Brain microvascular endothelial cell (primary cell): ENCODE data around the gene VAV2.
A peak's percentile ranks its signal among the peaks of the same experiment; 100 is the strongest.

Source experiments
- DNase-seq: peaks from one replicate; pipeline ENCODE4 v3.0.0-alpha.2; 2020
- H3K27ac ChIP-seq: fragments of 250-450 bp; sonication (Bioruptor Pico); 2 replicates; pipeline ENCODE4 v1.5.1; 2020; ENCODE audit warnings: mild to moderate bottlenecking, moderate library complexity
- H3K27me3 ChIP-seq: fragments of 250-450 bp; sonication (Bioruptor Pico); replicated peaks from 2 replicates; pipeline ENCODE4 v1.5.1; 2020; ENCODE audit warnings: mild to moderate bottlenecking
- H3K36me3 ChIP-seq: fragments of 250-450 bp; sonication (Bioruptor Pico); replicated peaks from 2 replicates; pipeline ENCODE4 v1.5.1; 2020; ENCODE audit warnings: mild to moderate bottlenecking
- H3K4me3 ChIP-seq: 2 replicates; pipeline ENCODE4 v1.5.1; 2011; ENCODE audit warnings: low read depth, mild to moderate bottlenecking, control low read depth, low read length, moderate library complexity
- CTCF ChIP-seq: IDR thresholded peaks from 2 replicates; pipeline ENCODE4 v1.5.1; 2011; ENCODE audit warnings: low read depth, mild to moderate bottlenecking, moderate library complexity, low read length, control low read depth, inconsistent platforms; ENCODE audit errors: missing control alignments
- in situ Hi-C: cut with HindIII; loops from 2 replicates; pipeline ENCODE4 v1.10.0; 2017; ENCODE audit warnings: low sequenced_read_pairs, low pct_ligation_motif_present

Gene VAV2

GRCh38 chr9:133876836-133877235 lies 115.3 kb downstream of the VAV2 start:
- no peaks in the 10 kb centered on the region for H3K27me3 ChIP-seq
- in situ Hi-C loops = no loop called here
- no peak for TF ChIP-seq CTCF
- H3K36me3 ChIP-seq = no peaks in the 10 kb centered on the region
- no peak overlapping the region for H3K4me3 ChIP-seq
- no peak overlapping the region for H3K27ac ChIP-seq
- no peak for DNase-seq

GRCh38 chr9:133876144-133876543 lies 116.0 kb downstream of the VAV2 start:
- in situ Hi-C loops = no loop called here
- TF ChIP-seq CTCF = peak; percentile 58
- no peak for DNase-seq
- Histone ChIP-seq H3K27ac (no peak overlapping the region), H3K4me3 (no peak overlapping the region), H3K27me3 (no peaks in the 10 kb centered on the region), H3K36me3 (no peaks in the 10 kb centered on the region)

- no peak for TF ChIP-seq CTCF
- DNase-seq = no peak
- Histone ChIP-seq H3K36me3 (no peaks in the 10 kb centered on the region), H3K27me3 (no peaks in the 10 kb centered on the region), H3K27ac (no peak overlapping the region), H3K4me3 (no peak overlapping the region)
- in situ Hi-C loops = no loop called here
These were observed 117.0 kb downstream of the VAV2 start for GRCh38 chr9:133875131-133875530.

- H3K4me3 ChIP-seq = no peak overlapping the region
- no peaks in the 10 kb centered on the region for H3K27me3 ChIP-seq
- DNase-seq = no peak
- H3K36me3 ChIP-seq = no peaks in the 10 kb centered on the region
- in situ Hi-C loops = no loop called here
- H3K27ac ChIP-seq = peak overlapping the region; percentile 46
- TF ChIP-seq CTCF = no peak
These were observed 117.5 kb downstream of the VAV2 start for GRCh38 chr9:133874659-133875058.

GRCh38 chr9:133874060-133874657 lies 118.0 kb downstream of the VAV2 start:
- H3K27me3 ChIP-seq = no peaks in the 10 kb centered on the region
- in situ Hi-C loops = no loop called here
- peak; percentile 76 for DNase-seq
- H3K27ac ChIP-seq = peak overlapping the region; percentile 46
- no peaks in the 10 kb centered on the region for H3K36me3 ChIP-seq
- no peak overlapping the region for H3K4me3 ChIP-seq
- no peak for TF ChIP-seq CTCF

- TF ChIP-seq CTCF = no peak
- Histone ChIP-seq H3K27ac (peak overlapping the region; percentile 46), H3K27me3 (no peaks in the 10 kb centered on the region), H3K36me3 (no peaks in the 10 kb centered on the region), H3K4me3 (no peak overlapping the region)
- in situ Hi-C loops = no loop called here
- no peak for DNase-seq
These were observed 118.6 kb downstream of the VAV2 start for GRCh38 chr9:133873461-133873891.
